HK-2 (cell line): ENCODE results near the gene ACKR3.
A peak's percentile ranks its signal among the peaks of the same experiment; 100 is the strongest.

Source experiments
- DNase-seq: peaks from one replicate; pipeline ENCODE4 v3.0.0-alpha.2; 2018; ENCODE audit not compliant: unreplicated experiment

The ACKR3 gene

GRCh38 chr2:236610991-236611821 lies 41.6 kb downstream of the ACKR3 start:
- no peak for DNase-seq

- no peak for DNase-seq
Observed at GRCh38 chr2:236612737-236613136, 43.1 kb downstream of the ACKR3 start.

GRCh38 chr2:236613612-236614011 lies 44.0 kb downstream of the ACKR3 start:
- DNase-seq = no peak

DNA sequence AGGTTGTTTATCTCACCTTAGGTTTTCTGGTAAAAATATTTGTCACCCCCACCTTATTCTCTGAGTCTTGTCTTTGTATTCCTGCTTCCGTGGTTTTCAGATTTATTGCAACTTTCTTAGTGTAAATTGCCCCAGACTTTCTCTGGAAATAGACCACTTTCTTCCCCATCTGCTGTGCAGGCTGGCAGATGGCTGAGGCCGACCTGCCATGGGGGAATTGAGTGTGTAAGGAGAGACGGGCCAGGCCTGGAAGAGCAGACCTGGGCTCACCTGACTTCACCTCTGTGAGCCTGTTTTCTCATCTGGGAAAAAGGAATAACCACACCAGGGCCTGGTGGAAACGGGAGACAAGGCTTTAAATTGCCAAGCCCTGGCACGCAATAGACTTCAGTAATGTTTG lies 44.9 kb downstream of the ACKR3 start:
- no peak for DNase-seq

DNA sequence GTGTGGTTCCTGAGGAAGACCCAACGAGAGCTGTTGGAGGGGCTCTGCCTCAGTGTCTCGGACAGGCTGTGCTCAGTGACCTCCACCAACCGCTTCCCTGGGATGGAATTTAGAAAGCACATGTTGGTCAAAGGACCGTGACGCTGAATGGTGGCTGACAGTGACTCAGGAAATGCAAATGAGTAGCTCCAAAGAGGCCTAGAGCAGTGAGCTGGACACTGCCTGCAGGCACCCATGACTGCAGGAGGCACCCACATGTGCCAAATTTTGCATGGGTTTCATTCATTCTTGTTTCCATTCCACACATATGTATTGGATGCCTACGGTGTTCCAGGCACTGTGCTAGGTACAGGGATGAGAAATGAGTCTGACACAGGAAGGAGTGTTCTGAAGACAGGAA lies 46.4 kb downstream of the ACKR3 start:
- DNase-seq = peak; percentile 4

- DNase-seq = no peak
Observed at GRCh38 chr2:236616624-236617023, 47.0 kb downstream of the ACKR3 start.

- no peak for DNase-seq
Observed at GRCh38 chr2:236617221-236617737, 47.7 kb downstream of the ACKR3 start.

GRCh38 chr2:236617796-236618195 lies 48.2 kb downstream of the ACKR3 start:
- DNase-seq = no peak

DNA sequence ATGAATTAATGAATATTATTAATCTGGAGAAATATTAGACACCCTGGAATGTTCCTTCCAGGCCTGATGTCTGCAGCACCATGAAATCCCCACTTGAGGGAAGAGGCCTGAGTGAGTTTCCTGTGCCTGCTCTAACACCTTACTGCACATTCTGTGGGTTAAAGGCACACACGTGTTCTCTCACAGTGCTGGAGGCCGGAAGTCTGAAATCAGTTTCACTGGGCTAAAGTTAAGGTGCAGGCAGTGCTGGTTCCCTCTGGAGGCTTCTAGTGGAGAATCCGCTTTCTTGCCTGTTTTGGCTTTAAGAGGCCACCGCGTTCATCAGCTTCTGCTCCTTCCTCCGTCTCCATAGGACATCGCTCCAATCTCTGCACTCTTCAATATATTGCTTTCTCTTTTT lies 48.7 kb downstream of the ACKR3 start:
- no peak for DNase-seq

- DNase-seq = no peak
Observed at GRCh38 chr2:236619910-236620612, 50.4 kb downstream of the ACKR3 start.

DNA sequence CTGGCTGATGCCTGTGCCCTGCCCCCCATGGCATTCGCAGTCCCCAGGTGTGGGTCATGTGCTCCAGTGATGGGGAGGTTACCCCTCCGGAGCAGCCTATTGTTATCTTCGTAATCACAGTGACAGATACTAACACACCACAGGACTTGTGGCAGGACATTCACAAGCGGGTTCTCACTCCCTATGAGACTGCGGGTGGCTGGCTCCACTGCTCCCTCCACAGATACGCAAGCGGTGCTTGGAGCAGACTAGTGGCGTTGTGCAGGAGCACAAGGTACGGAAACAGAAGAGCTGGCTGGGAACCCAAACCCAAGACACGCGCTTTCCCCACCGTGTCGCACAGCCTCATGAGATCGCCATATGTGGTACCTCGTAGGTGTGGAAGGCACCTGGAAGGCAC lies 52.2 kb downstream of the ACKR3 start:
- DNase-seq = no peak

- no peak for DNase-seq
Observed at GRCh38 chr2:236622201-236622600, 52.6 kb downstream of the ACKR3 start.

DNA sequence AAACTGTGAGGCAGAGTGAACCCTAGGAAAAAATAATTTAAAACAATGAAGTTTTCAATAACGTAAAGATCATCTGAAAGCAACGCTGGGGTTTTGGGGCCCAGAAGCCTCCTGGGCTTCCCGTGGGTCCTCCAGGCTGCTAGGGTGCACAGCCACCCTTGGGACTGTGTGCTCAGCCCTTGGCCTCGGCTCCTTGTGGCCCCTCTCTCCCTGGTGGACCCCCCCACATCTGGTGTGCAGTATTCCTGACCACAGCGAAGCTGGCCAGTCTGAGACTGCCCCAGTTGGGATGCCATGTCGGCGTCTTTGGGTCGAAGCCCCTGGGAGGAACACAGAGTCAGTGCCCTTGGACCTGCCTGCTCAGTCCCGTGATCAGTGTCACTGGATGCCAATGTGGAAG lies 53.0 kb downstream of the ACKR3 start:
- DNase-seq = no peak

DNA sequence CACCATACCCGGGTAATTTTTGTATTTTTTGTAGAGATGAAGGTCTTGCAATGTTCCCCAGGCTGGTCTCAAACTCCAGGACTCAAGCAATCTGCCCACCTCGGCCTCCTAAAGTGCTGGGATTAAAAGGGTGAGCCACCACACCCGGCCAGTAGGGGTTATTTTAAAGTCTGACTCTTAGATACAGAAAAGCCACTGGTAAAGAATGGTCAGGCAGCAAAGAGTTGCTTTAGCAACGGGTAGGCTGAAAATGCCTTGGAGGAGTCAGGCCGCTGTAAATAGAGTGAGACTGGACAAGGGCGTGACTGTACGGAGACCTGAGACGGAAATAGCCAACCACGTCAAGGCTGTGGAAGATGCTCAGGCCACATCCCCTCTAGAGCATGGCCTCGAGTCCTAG lies 54.2 kb downstream of the ACKR3 start:
- DNase-seq = no peak

GRCh38 chr2:236625156-236625690 lies 55.6 kb downstream of the ACKR3 start:
- DNase-seq = no peak

GRCh38 chr2:236626391-236627150 lies 56.9 kb downstream of the ACKR3 start:
- no peak for DNase-seq

- no peak for DNase-seq
Observed at GRCh38 chr2:236627193-236627592, 57.6 kb downstream of the ACKR3 start.

GRCh38 chr2:236627841-236628240 lies 58.2 kb downstream of the ACKR3 start:
- DNase-seq = no peak

DNA sequence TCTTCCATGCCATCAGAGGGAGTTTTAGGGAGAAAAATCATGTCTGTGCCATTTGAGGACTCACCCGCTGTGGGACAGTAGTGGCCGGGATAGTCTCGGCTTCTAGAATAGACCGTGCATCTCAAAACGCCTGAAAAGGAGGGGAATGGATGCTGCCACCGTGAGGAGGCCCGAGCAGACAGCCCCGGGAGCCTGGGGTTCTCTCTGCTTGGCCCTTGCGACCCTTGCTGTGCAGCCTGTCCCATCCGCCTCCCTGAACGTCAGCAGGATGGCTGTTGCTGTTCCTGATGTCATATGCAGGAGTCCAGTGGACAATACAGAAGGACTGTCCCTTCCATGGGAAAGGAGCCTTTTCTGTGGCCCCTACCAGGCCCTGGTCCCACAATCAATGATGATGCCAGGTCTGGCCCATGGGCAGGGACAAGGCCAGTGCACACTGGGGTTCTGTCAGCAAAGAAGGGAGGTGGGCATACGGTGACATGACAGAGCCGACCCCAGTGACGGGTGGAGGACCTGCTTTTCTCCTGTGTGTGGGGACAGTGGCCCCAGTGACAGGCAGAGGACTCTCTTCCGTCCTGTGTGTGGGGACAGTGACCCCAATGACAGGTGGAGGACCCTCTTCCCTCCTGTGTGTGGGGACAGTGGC lies 58.8 kb downstream of the ACKR3 start:
- DNase-seq = no peak

DNA sequence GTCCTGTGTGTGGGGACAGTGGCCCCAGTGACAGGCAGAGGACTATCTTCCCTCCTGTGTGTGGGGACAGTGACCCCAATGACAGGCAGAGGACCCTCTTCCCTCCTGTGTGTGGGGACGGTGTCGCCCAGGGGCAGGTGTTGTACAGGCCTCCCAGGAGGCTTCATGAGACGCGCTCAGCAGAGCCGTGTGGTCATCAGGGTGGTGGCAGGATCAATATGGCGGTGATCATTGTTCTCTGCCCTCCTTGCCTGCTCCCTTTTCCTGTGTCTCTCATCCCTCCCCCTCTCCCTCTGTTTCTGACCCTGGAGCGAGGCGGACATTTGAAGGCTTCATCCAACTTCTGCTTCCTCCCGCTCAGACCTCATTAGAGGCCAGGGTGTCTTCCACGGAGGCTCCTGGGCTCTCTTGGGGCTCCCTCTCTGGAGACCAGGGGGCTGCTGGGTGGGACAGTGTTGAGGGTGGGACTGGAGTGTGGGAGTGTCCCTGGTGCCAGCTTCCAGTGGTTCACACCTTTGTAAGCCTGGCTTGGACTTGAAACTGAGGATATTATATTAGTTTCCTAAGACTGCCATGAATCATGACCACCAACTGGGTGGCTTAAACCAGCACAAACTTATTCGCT lies 59.5 kb downstream of the ACKR3 start:
- no peak for DNase-seq
